ENCODE measurements around the gene BUD23. TPM values are rescaled to one million over a fixed set of nuclear protein-coding genes. Genes with fewer than 3 reads are reported as not detected.

The BUD23 gene
- total RNA-seq, 1 experiment from 2014 or later = 168 TPM

- CTCF ChIA-PET = interaction anchor here (0.8 to 3.9 kb wide), 10 partner anchors 9 to 148 kb away, joined by 3 to 28 read pairs (median 4); partner anchors contain the start of gene TBL2
- RAD21 ChIA-PET (ENCODE audit: low non-redundant PET in 1 of 2, low total read pairs in 2 of 2, uncharacterized antibody in 2 of 2, unreplicated experiment in 2 of 2) = interaction anchor here (0.8 to 1.2 kb wide), 8 partner anchors 9 to 120 kb away, joined by 3 to 8 read pairs (median 5); no protein-coding TSS in a partner anchor
- Histone ChIP-seq H4K20me1 (ENCODE audit: insufficient read depth) (no peaks in the 10 kb centered on the region), H3K9ac (ENCODE audit: low read length) (no peak overlapping the region), H3K4me3 (replicated peaks in 1 of 2; ENCODE audit: low read depth in 1 of 2, low read length in 2 of 2) (no peak overlapping the region), H3K27me3 (ENCODE audit: insufficient read depth, low read length) (no peaks in the 10 kb centered on the region), H3K4me2 (ENCODE audit: low read length) (peak overlapping the region; percentile 40; the same call in 1 of the 2 replicates), H3K4me1 (ENCODE audit: control insufficient read depth in 1 of 2, insufficient read depth in 2 of 2, low read length in 2 of 2) (peaks cover 16 to 29% of the 10 kb centered on the region in 2 experiments), H3K9me2 (ENCODE audit: insufficient read depth) (no peaks in the 10 kb centered on the region), H2AFZ (ENCODE audit: low read depth, low read length, poor library complexity, severe bottlenecking) (peak overlapping the region; percentile 57), H3K79me2 (ENCODE audit: insufficient read depth, low read length) (no peaks in the 10 kb centered on the region), H3K27ac (ENCODE audit: low read depth, low read length) (no peak overlapping the region), H3K36me3 (ENCODE audit: control insufficient read depth in 1 of 2, insufficient read depth in 2 of 2, low read length in 2 of 2) (no peaks in the 10 kb centered on the region), H3K9me3 (ENCODE audit: control insufficient read depth in 1 of 2, insufficient read depth in 1 of 2, low read depth in 1 of 2, low read length in 2 of 2) (no peaks in the 10 kb centered on the region)
- peak; percentile 61 for ATAC-seq
- DNase-seq (ENCODE audit: low read depth, low spot score) = no peak
- BruUV-seq (replicated peaks) = no TSS peak
- intact Hi-C loops (cut with micrococcal nuclease) = loop anchor here (5.0 to 10.0 kb wide), 2 partner anchors 61 to 204 kb away; partner anchors contain the start of genes BAZ1B and VPS37D
- POLR2A ChIA-PET = interaction anchor here (0.7 kb wide), 1 partner anchor 19 kb away, joined by 3 read pairs; no protein-coding TSS in a partner anchor
- TF ChIP-seq TCF7L2 (IDR thresholded peaks at IDR 0.05; ENCODE audit: borderline replicate concordance, extremely low read depth, insufficient read depth, insufficient read length) (no peak), JUND (IDR thresholded peaks at IDR 0.05) (no peak), SRF (IDR thresholded peaks at IDR 0.05; ENCODE audit: low read depth) (no peak), SIN3A (IDR thresholded peaks at IDR 0.05; ENCODE audit: low read depth) (no peak), POLR2AphosphoS5 (IDR thresholded peaks at IDR 0.05; ENCODE audit: low read depth, low read length) (no peak)
Measured at GRCh38 chr7:73726083-73726466, 42.7 kb downstream of the BUD23 start.

- ChIA-PET RAD21 (ENCODE audit: low non-redundant PET in 1 of 2, low total read pairs in 2 of 2, uncharacterized antibody in 2 of 2, unreplicated experiment in 2 of 2) (no interaction called here), CTCF (interaction anchor here (1.7 kb wide), 1 partner anchor 121 kb away, joined by 9 read pairs; no protein-coding TSS in a partner anchor), POLR2A (no interaction called here)
- Histone ChIP-seq H3K36me3 (ENCODE audit: control insufficient read depth in 1 of 2, insufficient read depth in 2 of 2, low read length in 2 of 2) (no peaks in the 10 kb centered on the region), H3K4me3 (replicated peaks in 1 of 2; ENCODE audit: low read depth in 1 of 2, low read length in 2 of 2) (no peak overlapping the region), H2AFZ (ENCODE audit: low read depth, low read length, poor library complexity, severe bottlenecking) (no peak overlapping the region), H3K9ac (ENCODE audit: low read length) (no peak overlapping the region), H3K9me2 (ENCODE audit: insufficient read depth) (no peaks in the 10 kb centered on the region), H3K79me2 (ENCODE audit: insufficient read depth, low read length) (no peaks in the 10 kb centered on the region), H3K27ac (ENCODE audit: low read depth, low read length) (no peak overlapping the region), H3K9me3 (ENCODE audit: control insufficient read depth in 1 of 2, insufficient read depth in 1 of 2, low read depth in 1 of 2, low read length in 2 of 2) (no peaks in the 10 kb centered on the region), H3K4me1 (ENCODE audit: control insufficient read depth in 1 of 2, insufficient read depth in 2 of 2, low read length in 2 of 2) (peaks cover 2 to 14% of the 10 kb centered on the region in 2 experiments; a peak in 3 of 4 replicates), H4K20me1 (ENCODE audit: insufficient read depth) (no peaks in the 10 kb centered on the region), H3K4me2 (ENCODE audit: low read length) (no peak overlapping the region), H3K27me3 (ENCODE audit: insufficient read depth, low read length) (no peaks in the 10 kb centered on the region)
- intact Hi-C loops (cut with micrococcal nuclease) = loop anchor here (5.0 to 10.0 kb wide), 2 partner anchors 63 to 206 kb away; partner anchors contain the start of genes BAZ1B and VPS37D
- no peak for TF ChIP-seq ELF1 (IDR thresholded peaks at IDR 0.05; ENCODE audit: borderline replicate concordance, low read depth)
- TF ChIP-seq SIN3A (IDR thresholded peaks at IDR 0.05; ENCODE audit: low read depth) = no peak
- ATAC-seq (no peak), DNase-seq (ENCODE audit: low read depth, low spot score) (no peak)
- no TSS peak for BruUV-seq (replicated peaks)
Measured at GRCh38 chr7:73727952-73728351, 44.6 kb downstream of the BUD23 start.
